ENCODE data around the gene BCR.

DNA sequence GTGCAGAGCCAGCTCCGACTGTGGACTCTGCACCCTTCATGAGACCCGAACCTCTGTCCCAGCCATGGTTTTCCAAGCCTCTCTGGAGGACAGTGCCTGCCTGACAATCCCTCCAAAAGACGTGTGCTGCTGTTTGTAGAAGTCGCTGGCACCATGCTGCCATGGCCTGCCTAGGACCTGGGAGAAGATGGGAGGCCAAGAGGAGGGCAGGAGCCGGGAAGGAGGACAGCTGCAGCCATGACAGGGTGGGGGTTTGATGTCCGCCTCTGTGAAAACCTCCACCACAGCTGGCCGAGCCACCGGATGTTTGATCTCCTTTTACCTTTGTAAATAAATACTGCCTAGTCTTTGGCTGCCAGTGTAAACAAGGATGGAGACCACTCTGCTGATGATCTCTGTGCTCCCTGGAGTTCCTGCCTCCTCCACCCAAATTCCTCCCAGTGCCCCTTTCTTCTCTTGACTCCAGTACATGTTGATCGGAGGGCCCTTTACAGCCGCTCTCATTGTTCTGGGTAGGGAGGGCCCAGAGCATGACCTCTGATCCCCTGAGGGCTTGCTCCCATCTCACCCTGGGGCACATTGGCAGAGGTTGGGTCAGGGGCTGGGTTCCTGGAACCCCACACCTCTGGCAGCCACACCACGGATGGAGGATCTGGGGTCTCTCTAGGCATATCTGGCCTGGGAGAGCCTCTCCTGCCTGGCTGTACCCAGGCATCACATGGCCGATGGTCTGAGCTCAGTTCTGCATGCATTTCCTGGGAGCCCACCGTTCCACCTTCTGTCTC lies 66.9 kb downstream of the BCR start:
- TF ChIP-seq, protein P1, sequence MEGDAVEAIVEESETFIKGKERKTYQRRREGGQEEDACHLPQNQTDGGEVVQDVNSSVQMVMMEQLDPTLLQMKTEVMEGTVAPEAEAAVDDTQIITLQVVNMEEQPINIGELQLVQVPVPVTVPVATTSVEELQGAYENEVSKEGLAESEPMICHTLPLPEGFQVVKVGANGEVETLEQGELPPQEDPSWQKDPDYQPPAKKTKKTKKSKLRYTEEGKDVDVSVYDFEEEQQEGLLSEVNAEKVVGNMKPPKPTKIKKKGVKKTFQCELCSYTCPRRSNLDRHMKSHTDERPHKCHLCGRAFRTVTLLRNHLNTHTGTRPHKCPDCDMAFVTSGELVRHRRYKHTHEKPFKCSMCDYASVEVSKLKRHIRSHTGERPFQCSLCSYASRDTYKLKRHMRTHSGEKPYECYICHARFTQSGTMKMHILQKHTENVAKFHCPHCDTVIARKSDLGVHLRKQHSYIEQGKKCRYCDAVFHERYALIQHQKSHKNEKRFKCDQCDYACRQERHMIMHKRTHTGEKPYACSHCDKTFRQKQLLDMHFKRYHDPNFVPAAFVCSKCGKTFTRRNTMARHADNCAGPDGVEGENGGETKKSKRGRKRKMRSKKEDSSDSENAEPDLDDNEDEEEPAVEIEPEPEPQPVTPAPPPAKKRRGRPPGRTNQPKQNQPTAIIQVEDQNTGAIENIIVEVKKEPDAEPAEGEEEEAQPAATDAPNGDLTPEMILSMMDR (IDR thresholded peaks at IDR 0.05): no peak
- no peak for TF ChIP-seq POLR2A (IDR thresholded peaks at IDR 0.05)
